Measurements from ENCODE around the gene BBS9.

DNA sequence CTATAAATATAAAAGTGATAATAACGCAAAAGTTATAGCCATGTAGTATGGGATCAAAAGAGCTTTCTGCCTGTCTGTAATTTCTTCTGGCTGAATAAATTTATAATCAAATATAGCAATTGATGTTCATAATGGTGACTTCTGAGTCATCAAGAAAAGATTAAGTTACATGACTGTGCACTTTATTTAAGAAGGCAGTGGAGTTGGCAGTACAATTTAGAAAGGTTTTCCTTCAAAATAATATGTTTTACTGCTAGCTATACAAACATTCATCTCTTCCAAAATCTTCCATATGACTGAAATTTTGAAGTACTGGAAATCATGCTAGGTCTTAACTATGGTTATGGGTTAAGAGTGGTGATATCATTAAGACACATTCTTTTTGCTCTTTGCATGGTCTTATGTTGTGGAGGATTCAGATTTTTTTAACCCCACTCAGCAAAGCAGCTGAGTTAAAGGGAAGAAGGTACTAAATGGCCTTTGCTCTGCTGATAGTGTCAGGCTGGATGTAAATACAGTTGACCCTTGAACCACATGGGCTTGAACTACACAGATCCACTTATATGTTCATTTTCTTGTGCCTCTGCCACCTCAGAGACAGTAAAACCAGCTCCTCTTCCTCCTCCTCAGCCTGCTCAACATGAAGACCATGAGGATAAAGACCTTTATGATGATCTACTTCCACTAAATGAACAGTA, 323.6 kb downstream of the BBS9 start:
- TF ChIP-seq CTCF (IDR thresholded peaks at IDR 0.05) (no peak), POLR2A (IDR thresholded peaks at IDR 0.05) (no peak)

Measured in testis (tissue), 2 donors.